Measurements from ENCODE around the gene PFKM.
"Not testable (repeated sequence)": the region's sequence is repeated elsewhere in the genome, so short reads cannot be mapped to it uniquely, and the experiment has no call there.

Gene PFKM

GRCh38 chr12:48125985-48126384, 6.8 kb downstream of the PFKM start:
- TF ChIP-seq POLR2A (IDR thresholded peaks at IDR 0.05; ENCODE audit: low read length) (no peak), GATA1 (IDR thresholded peaks at IDR 0.05; ENCODE audit: low read depth, low read length) (no peak)
- no peak for DNase-seq

GRCh38 chr12:48126953-48127630, 7.9 kb downstream of the PFKM start:
- DNase-seq: peak; percentile 16 to 25
- TF ChIP-seq POLR2A (IDR thresholded peaks at IDR 0.05; ENCODE audit: low read length) (no peak), GATA1 (IDR thresholded peaks at IDR 0.05; ENCODE audit: low read depth, low read length) (no peak)

GRCh38 chr12:48128800-48129199, 9.6 kb downstream of the PFKM start:
- TF ChIP-seq GATA1 (IDR thresholded peaks at IDR 0.05; ENCODE audit: low read depth, low read length) (no peak), POLR2A (IDR thresholded peaks at IDR 0.05; ENCODE audit: low read length) (no peak)

GRCh38 chr12:48129376-48129775, 10.2 kb downstream of the PFKM start:
- DNase-seq: no peak

More at GRCh38 chr12:48128800-48129199, 9.6 kb downstream of the PFKM start:
- no peak for DNase-seq

GRCh38 chr12:48131517-48131916, 12.4 kb downstream of the PFKM start:
- DNase-seq: no peak
- TF ChIP-seq POLR2A (IDR thresholded peaks at IDR 0.05; ENCODE audit: low read length) (no peak), GATA1 (IDR thresholded peaks at IDR 0.05; ENCODE audit: low read depth, low read length) (no peak)

More at GRCh38 chr12:48129376-48129775, 10.2 kb downstream of the PFKM start:
- no peak for TF ChIP-seq POLR2A (IDR thresholded peaks at IDR 0.05; ENCODE audit: low read length)
- no peak for TF ChIP-seq GATA1 (IDR thresholded peaks at IDR 0.05; ENCODE audit: low read depth, low read length)

- DNase-seq: no peak
- TF ChIP-seq GATA1 (IDR thresholded peaks at IDR 0.05; ENCODE audit: low read depth, low read length) (no peak), POLR2A (IDR thresholded peaks at IDR 0.05; ENCODE audit: low read length) (no peak)
Measured at GRCh38 chr12:48132826-48133225, 13.7 kb downstream of the PFKM start.

GRCh38 chr12:48135027-48135426, 15.9 kb downstream of the PFKM start:
- TF ChIP-seq POLR2A (IDR thresholded peaks at IDR 0.05; ENCODE audit: low read length) (no peak), GATA1 (IDR thresholded peaks at IDR 0.05; ENCODE audit: low read depth, low read length) (no peak)
- no peak for DNase-seq

- no peak for TF ChIP-seq POLR2A (IDR thresholded peaks at IDR 0.05; ENCODE audit: low read length)
- TF ChIP-seq GATA1 (IDR thresholded peaks at IDR 0.05; ENCODE audit: low read depth, low read length): no peak
- DNase-seq: no peak
Measured at GRCh38 chr12:48142818-48143674, 23.9 kb downstream of the PFKM start.

- TF ChIP-seq GATA1 (IDR thresholded peaks at IDR 0.05; ENCODE audit: low read depth, low read length) (no peak), POLR2A (IDR thresholded peaks at IDR 0.05; ENCODE audit: low read length) (no peak)
- DNase-seq: no peak
Measured at GRCh38 chr12:48143898-48144297, 24.7 kb downstream of the PFKM start.

- DNase-seq: peak; percentile 54 to 64
- no peak for TF ChIP-seq POLR2A (IDR thresholded peaks at IDR 0.05; ENCODE audit: low read length)
- no peak for TF ChIP-seq GATA1 (IDR thresholded peaks at IDR 0.05; ENCODE audit: low read depth, low read length)
Measured at GRCh38 chr12:48145981-48146380, 26.8 kb downstream of the PFKM start.

- no peak for DNase-seq
- TF ChIP-seq GATA1 (IDR thresholded peaks at IDR 0.05; ENCODE audit: low read depth, low read length): no peak
Measured at GRCh38 chr12:48151103-48151771, 32.1 kb downstream of the PFKM start.

- DNase-seq: not testable (repeated sequence)
Measured at GRCh38 chr12:48155786-48156185, 36.6 kb downstream of the PFKM start.

- TF ChIP-seq POLR2A (IDR thresholded peaks at IDR 0.05; ENCODE audit: low read length) (no peak), GATA1 (IDR thresholded peaks at IDR 0.05; ENCODE audit: low read depth, low read length) (no peak)
- no peak for DNase-seq
Measured at GRCh38 chr12:48156652-48157017, 37.5 kb downstream of the PFKM start.

All from erythroblast (primary cell).